Cortex of kidney (tissue), 1 donor: ENCODE measurements around the gene GRIK4.

ENCODE experiments used
- DNase-seq: peaks from one replicate; lab custom pipeline; 2025; lab: John Stamatoyannopoulos, UW

Gene GRIK4

GRCh38 chr11:120880498-120881175, 369.1 kb downstream of the GRIK4 start:
- no peak for DNase-seq

GRCh38 chr11:120881596-120881995, 370.0 kb downstream of the GRIK4 start:
- DNase-seq = no peak

GRCh38 chr11:120882175-120882574, 370.6 kb downstream of the GRIK4 start:
- no peak for DNase-seq

GRCh38 chr11:120883404-120884080, 372.0 kb downstream of the GRIK4 start:
- DNase-seq = no peak

GRCh38 chr11:120884154-120885020, 372.8 kb downstream of the GRIK4 start:
- no peak for DNase-seq

GRCh38 chr11:120890609-120891320, 379.2 kb downstream of the GRIK4 start:
- DNase-seq = no peak

DNA sequence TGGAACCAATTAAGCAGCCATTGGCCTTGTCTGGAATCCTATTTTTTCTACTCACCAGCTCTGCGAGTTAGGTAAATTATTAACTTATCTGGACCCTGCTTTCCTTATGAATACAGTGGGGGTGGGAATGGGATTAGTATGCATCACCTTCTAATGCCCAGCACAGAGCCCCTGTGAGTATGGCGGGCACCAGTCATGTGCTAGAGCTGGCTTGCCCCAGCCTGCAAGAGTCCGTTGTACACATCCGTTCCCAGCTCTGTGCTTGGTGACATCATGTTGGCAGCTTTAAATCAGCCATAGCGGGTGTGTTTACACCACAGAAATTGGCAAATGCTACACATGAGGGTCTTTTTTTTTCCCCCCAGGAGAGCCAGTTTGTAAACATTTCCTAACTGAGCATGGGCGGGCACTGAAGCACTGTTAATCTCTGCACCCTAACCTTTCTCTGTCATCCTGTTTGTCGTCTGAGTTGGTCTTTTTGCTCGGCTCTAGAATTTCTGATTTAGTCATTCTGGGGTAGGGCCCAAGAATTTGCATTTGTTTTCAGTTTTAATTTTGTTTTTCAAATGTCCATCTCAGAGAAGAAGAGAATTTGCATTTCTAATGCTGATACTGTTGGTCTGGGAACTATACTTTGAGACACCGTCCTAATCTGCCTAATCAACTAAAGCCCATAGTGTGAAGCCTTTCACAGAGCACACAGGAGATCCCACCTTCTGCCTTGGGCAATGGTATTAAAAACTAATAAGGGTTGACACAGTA, 382.1 kb downstream of the GRIK4 start:
- DNase-seq = no peak

DNA sequence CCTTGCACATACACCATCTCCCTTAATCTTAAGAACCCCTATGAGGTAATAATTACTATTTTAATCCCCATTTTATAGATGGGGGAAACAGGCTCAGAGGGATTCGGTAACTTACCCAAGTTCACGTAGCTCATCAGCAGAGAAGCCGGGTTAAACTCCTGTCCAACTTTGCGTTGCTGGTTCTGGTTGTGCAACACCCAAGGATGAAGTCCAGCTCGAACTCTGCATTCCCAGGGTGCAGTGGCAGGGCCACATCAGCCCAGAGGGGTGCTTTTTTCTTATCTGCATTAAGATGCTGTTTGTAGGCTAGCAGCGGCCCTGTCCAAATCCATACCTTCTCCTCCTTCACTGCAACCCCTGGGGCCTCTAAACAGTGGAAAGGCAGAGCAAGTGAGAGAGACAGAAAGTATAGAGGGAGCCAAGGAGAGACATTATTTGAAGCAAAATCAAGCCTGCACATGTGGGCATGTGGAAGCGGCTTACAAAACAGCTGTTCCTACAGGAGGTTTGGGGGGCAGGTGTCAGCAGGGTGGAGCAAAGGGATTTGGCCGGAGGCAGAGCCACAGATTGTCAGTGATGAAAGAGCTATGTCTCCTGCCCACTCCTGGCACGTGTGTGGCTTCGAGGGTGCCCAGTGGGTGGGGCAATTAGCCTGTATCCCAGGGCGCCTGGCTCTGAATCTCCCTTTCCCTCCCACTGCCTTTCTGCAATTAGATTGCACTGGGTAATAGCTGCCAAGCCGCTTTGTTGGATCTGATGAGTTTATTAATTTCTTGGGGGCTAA, 382.8 kb downstream of the GRIK4 start:
- DNase-seq = no peak

GRCh38 chr11:120896687-120897086, 385.1 kb downstream of the GRIK4 start:
- no peak for DNase-seq

DNA sequence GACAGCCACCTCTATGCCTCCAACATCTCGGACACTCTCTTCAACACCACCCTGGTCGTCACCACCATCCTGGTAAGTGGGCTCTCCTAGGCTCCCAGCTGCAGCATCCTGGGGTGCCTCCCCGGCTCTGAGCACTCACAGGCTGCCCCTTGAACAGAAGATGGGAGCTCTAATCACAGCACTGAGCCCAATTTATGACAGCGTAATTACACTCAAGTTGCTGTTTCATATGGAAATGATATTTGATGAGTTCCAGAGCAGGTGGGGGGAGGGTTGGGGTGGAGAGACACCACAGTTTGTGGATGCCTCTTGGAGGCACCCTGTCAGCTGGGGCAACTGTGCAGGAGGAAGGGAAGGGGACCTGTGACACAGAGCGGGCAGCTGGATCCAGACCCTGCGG, 387.0 kb downstream of the GRIK4 start:
- no peak for DNase-seq

DNA sequence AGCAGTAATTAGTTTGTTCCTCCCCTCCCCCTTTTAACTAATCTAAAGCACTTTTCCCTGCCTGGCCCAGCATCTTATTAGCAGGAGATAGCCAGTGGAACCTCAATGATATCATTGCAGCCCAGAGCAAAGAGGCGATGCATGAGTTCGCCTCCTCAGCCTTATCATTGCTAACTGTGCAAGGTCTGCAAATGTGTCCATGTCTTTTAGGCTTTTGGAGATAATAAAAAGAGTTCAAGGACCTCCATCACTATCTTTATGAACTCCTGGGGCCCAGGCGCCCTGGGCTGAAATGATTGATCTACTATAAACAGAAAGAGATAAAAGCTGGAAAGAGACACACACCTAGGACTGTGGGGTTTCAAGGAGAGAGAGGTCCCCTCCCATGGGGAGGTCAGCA, 388.2 kb downstream of the GRIK4 start:
- no peak for DNase-seq

DNA sequence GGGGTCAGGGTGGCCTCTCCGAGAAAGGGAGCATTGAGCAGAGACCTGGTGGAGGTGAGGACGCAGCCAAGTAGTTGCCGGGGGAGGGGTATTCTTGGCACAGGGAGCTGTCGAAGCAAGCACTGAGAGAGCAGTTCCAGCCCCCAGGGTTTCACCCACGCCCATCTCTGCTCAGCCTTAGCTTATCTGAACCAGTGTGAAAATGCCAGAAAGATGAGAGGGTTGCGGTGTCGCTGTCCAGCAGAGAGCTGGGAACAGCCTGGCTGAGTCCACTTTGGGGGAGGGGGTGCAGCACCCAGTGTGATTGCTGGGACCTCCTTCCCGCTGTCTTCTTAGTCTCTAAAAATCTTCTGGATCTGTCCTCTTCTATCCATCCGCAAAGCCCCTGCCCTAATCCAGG, 389.1 kb downstream of the GRIK4 start:
- no peak for DNase-seq

DNA sequence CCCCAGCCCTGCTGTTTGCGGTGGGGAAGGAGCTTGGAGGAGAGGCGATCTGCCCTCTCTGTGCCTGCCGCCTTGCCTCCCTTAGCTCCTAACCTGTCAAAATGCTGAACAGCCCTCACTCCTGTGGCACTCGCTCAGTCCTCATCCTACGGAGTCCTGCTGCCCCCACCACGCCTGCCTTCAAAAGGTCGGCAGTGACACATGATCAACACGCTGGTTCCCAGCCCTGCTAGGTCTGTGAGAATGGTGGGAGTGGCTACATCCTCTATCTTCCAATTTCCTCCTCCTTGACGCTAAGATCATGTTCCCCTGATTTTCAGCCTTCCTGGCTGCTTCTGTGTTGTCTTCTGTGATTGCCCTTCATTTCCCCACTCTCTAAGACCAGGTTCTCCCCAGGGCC, 392.1 kb downstream of the GRIK4 start:
- no peak for DNase-seq

GRCh38 chr11:120904116-120904515, 392.6 kb downstream of the GRIK4 start:
- no peak for DNase-seq

- DNase-seq = no peak
Observed at GRCh38 chr11:120906766-120907165, 395.2 kb downstream of the GRIK4 start.

DNA sequence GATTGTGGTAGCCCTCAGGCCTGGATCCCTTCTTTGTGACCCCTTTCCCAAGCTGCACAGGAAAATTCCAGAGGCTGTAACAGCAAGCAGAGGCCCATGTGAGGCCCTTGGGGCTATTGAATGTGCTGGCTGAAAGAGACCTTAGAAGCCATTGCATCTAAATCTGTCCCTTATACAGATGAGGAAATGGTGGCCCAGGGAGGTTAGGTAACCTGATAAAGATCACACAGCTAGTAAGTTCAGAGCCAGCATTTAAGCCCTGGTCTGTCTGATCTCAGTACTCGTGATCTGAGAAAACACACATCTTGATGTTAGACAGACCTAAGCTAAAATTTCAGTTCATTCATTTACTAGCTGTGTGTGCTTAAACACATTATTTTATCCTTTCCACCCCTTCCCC, 396.4 kb downstream of the GRIK4 start:
- no peak for DNase-seq

- DNase-seq = no peak
Observed at GRCh38 chr11:120908461-120909181, 397.1 kb downstream of the GRIK4 start.

- no peak for DNase-seq
Observed at GRCh38 chr11:120909676-120910416, 398.3 kb downstream of the GRIK4 start.

DNA sequence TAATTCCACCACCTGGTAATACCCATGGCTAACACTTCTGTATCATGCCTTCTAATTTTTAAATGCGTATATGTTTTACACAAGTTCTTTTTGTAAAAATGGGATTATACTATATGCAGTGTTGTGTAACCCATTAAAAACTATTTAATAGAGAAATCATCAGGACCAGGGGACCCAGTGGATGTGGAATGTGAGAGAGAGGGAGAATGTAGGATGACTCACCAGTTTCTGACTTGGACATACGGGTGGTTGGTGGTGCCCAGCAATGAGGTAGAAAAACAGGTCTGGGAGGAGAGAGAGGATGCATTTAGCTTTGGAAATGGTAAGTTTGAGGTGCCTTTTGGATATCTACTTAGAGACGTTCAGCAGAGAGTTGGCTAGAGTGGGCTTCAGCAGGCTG, 400.4 kb downstream of the GRIK4 start:
- no peak for DNase-seq
